HepG2 (cell line): ENCODE data around the gene ARSB. TPM values are rescaled to one million over a fixed set of nuclear protein-coding genes. Genes with fewer than 3 reads are reported as not detected.

Experiments
- ATAC-seq: fragments of 200-7000 bp; cut with Tn5 transposase; 3 replicates; pipeline ENCODE4 v1.9.1; 2020; ENCODE audit warnings: mild to moderate bottlenecking, moderate library complexity
- BruUV-seq: library from RNA; stranded (reverse); fragments of 400-500 nt; replicated peaks from 2 replicates; lab custom pipeline; 2021; lab: Mats Ljungman, UMichigan
- CTCF ChIA-PET: fragments of 300-600 bp; formaldehyde crosslinking; extraction: SDS; loops from one replicate; lab custom pipeline; 2021; ENCODE audit warnings: low total read pairs, inconsistent platforms, low intra/inter-chr PET ratio; lab: Yijun Ruan, JAX
- POLR2A ChIA-PET: fragments of 350-600 bp; sonication (Branson Sonifier 250); formaldehyde crosslinking; loops from one replicate; lab custom pipeline; 2020; ENCODE audit warnings: antibody characterized with exemption, inconsistent platforms; lab: Yijun Ruan, JAX
- DNase-seq: peaks from one replicate; pipeline ENCODE4 v3.0.0-alpha.2; 2015; ENCODE audit warnings: low spot score
- FAIRE-seq: peaks from 3 replicates; lab custom pipeline; 2011; peaks lifted over from hg19 to GRCh38; lab: Jason Lieb, UNC
- H2AFZ ChIP-seq: one replicate; pipeline ENCODE4 v1.6.1; 2011; ENCODE audit warnings: low read length, inconsistent platforms
- H3K27ac ChIP-seq: fragments of 300-600 bp; 3 replicates; pipeline ENCODE4 v1.8.0; 2011; ENCODE audit warnings: mixed run types, mild to moderate bottlenecking, mixed read lengths, low read length, inconsistent platforms; ENCODE audit not compliant: insufficient read depth; ENCODE audit errors: extremely low read length
- H3K27me3 ChIP-seq, 2 experiments: fragments of 200-600 bp in 1 of 2; 2 replicates in 1 of 2; 3 replicates in 1 of 2; pipeline versions ENCODE4 v1.6.0 to v1.8.0; 2011; ENCODE audit warnings: low read length in 2 of 2, mild to moderate bottlenecking in 2 of 2, moderate library complexity in 2 of 2, inconsistent platforms in 1 of 2; ENCODE audit not compliant: insufficient read depth in 2 of 2, control insufficient read depth in 1 of 2
- H3K36me3 ChIP-seq, 2 experiments: fragments of 200-600 bp in 1 of 2; replicated peaks in 1 of 2; 2 replicates in 1 of 2; 3 replicates in 1 of 2; pipeline versions ENCODE4 v1.5.1 to v1.8.0; 2011; ENCODE audit warnings: low read length in 2 of 2, inconsistent platforms in 1 of 2; ENCODE audit not compliant: insufficient read depth in 2 of 2, control insufficient read depth in 1 of 2
- H3K4me1 ChIP-seq: 2 replicates; pipeline ENCODE4 v1.5.1; 2012; ENCODE audit warnings: low read length, inconsistent platforms; ENCODE audit not compliant: insufficient read depth
- H3K4me2 ChIP-seq: 2 replicates; pipeline ENCODE4 v1.6.0; 2011; ENCODE audit warnings: low read depth, low read length, inconsistent platforms
- H3K4me3 ChIP-seq, 3 experiments: fragments of 200-600 bp in 1 of 3; sonication (generic), shearing (Covaris generic) in 1 of 3; replicated peaks in 1 of 3; 2 replicates each; pipeline ENCODE4 v1.5.1; 2011 to 2016; ENCODE audit warnings: low read length in 3 of 3, inconsistent platforms in 2 of 3, low read depth in 2 of 3, mild to moderate bottlenecking in 2 of 3, control low read depth in 1 of 3, mixed read lengths in 1 of 3; ENCODE audit not compliant: insufficient read depth in 1 of 3
- H3K79me2 ChIP-seq: one replicate; pipeline ENCODE4 v1.6.1; 2011; ENCODE audit warnings: low read length, inconsistent platforms; ENCODE audit not compliant: insufficient read depth
- H3K9ac ChIP-seq: 2 replicates; pipeline ENCODE4 v1.6.0; 2011; ENCODE audit warnings: mild to moderate bottlenecking, low read depth, low read length, inconsistent platforms; ENCODE audit not compliant: insufficient read depth
- H3K9me3 ChIP-seq: 2 replicates; pipeline ENCODE4 v1.5.1; 2012; ENCODE audit warnings: mild to moderate bottlenecking, low read length
- H4K20me1 ChIP-seq: 2 replicates; pipeline ENCODE4 v1.6.0; 2011; ENCODE audit warnings: inconsistent platforms, mild to moderate bottlenecking, low read length, moderate library complexity; ENCODE audit not compliant: insufficient read depth
- AKAP8 ChIP-seq: sonication (generic); formaldehyde crosslinking; IDR thresholded peaks from 2 replicates; pipeline ENCODE4 v1.5.1; 2020; ENCODE audit warnings: mild to moderate bottlenecking, missing genetic modification reagents
- DZIP1 ChIP-seq: sonication (generic); formaldehyde crosslinking; IDR thresholded peaks from 2 replicates; pipeline ENCODE4 v1.5.0; 2020; ENCODE audit warnings: mild to moderate bottlenecking, missing genetic modification reagents
- ETV6 ChIP-seq: sonication (generic); formaldehyde crosslinking; conservative IDR thresholded peaks from 2 replicates; pipeline ENCODE4 v1.4.0; 2020; ENCODE audit warnings: missing genetic modification reagents
- FOXO4 ChIP-seq: sonication (generic); formaldehyde crosslinking; conservative IDR thresholded peaks from 2 replicates; pipeline ENCODE4 v1.8.1; 2023; ENCODE audit warnings: missing genetic modification reagents
- HDAC2 ChIP-seq: sonication (generic); formaldehyde crosslinking; IDR thresholded peaks from 2 replicates; pipeline ENCODE4 v1.4.0; 2020; ENCODE audit warnings: missing genetic modification reagents
- HNRNPLL ChIP-seq: fragments of 200-400 bp; formaldehyde crosslinking; IDR thresholded peaks from 2 replicates; pipeline ENCODE4 v1.6.1; 2017; ENCODE audit warnings: mild to moderate bottlenecking, low read depth, low read length; ENCODE audit not compliant: poor library complexity, severe bottlenecking
- JARID2 ChIP-seq: sonication (generic); formaldehyde crosslinking; IDR thresholded peaks from 2 replicates; pipeline ENCODE4 v1.8.1; 2023; ENCODE audit warnings: missing genetic modification reagents, inconsistent platforms; ENCODE audit not compliant: insufficient replicate concordance
- LRRFIP1 ChIP-seq: sonication (generic); formaldehyde crosslinking; conservative IDR thresholded peaks from 2 replicates; pipeline ENCODE4 v1.4.0; 2020; ENCODE audit warnings: missing genetic modification reagents
- MTA3 ChIP-seq: sonication (generic); formaldehyde crosslinking; IDR thresholded peaks from 2 replicates; pipeline ENCODE4 v1.4.0; 2020; ENCODE audit warnings: missing genetic modification reagents
- NFYB ChIP-seq: sonication (generic); formaldehyde crosslinking; IDR thresholded peaks from 2 replicates; pipeline ENCODE4 v1.4.0; 2020; ENCODE audit warnings: missing genetic modification reagents
- POLR2AphosphoS5 ChIP-seq: IDR thresholded peaks from 2 replicates; pipeline ENCODE4 v1.6.1; 2012; ENCODE audit warnings: low read depth, low read length
- RCOR2 ChIP-seq: IDR thresholded peaks from 2 replicates; pipeline ENCODE4 v1.6.1; 2016; ENCODE audit warnings: missing biosample characterization, missing genetic modification reagents
- SRY ChIP-seq: sonication (generic); formaldehyde crosslinking; IDR thresholded peaks from 2 replicates; pipeline ENCODE4 v1.8.0; 2022; ENCODE audit warnings: mild to moderate bottlenecking, missing genetic modification reagents
- ZFYVE20 ChIP-seq: sonication (generic); formaldehyde crosslinking; IDR thresholded peaks from 2 replicates; pipeline ENCODE4 v1.8.0; 2023; ENCODE audit warnings: low read depth, mild to moderate bottlenecking, moderate library complexity, missing genetic modification reagents, borderline replicate concordance
- ZNF136 ChIP-seq: sonication (generic); formaldehyde crosslinking; IDR thresholded peaks from 2 replicates; pipeline ENCODE4 v1.8.1; 2022; ENCODE audit warnings: low read depth, mild to moderate bottlenecking, moderate library complexity, missing genetic modification reagents
- ZNF205 ChIP-seq: IDR thresholded peaks from 2 replicates; pipeline ENCODE4 v1.6.1; 2018; ENCODE audit warnings: missing biosample characterization, missing genetic modification reagents
- ZNF7 ChIP-seq: IDR thresholded peaks from 2 replicates; pipeline ENCODE4 v1.6.1; 2016; ENCODE audit warnings: missing biosample characterization, missing genetic modification reagents
- WGBS: methylation state at CpG from one replicate; pipeline ENCODE4 v1.1.6; 2017; ENCODE audit warnings: low lambda C conversion rate; 5-methylcytosine and 5-hydroxymethylcytosine counted together
- in situ Hi-C: cut with HindIII; loops from 2 replicates; pipeline ENCODE4 v1.10.0; 2017; ENCODE audit warnings: low pct_unique_long_range_greater_than_20kb; ENCODE audit not compliant: extremely low pct_ligation_motif_present
- intact Hi-C: fragments of 100-400 bp; cut with micrococcal nuclease; formaldehyde crosslinking; loops from one replicate; pipeline ENCODE4 v1.10.0; 2022; ENCODE audit not compliant: unreplicated experiment
- polyA plus RNA-seq, 8 experiments: library from polyadenylated mRNA; depleted of rRNA in 3 of 8; stranded (reverse) in 7 of 8; unstranded in 1 of 8; fragments of >200 nt; fragmentation: Illumina TruSeq in 4 of 8; extraction: Trizol in 4 of 8; gene quantifications; 2 replicates each; pipeline versions ENCODE4 v1.2.1 to v1.2.3, GENCODE V29; 2011 to 2016; ENCODE audit warnings: low read depth in 4 of 8, missing spikeins in 1 of 8, mixed read lengths in 1 of 8; ENCODE audit not compliant: insufficient read depth in 1 of 8
- total RNA-seq, 5 experiments: library from RNA; depleted of rRNA; stranded (reverse); fragments of >200 nt; fragmentation: Illumina TruSeq; extraction: Trizol; gene quantifications; 2 replicates each; pipeline ENCODE4 v1.2.3, GENCODE V29; 2016; ENCODE audit warnings: low read depth in 1 of 5

The ARSB gene
- total and polyA plus RNA-seq, 2 of the 13 experiments (the other 11 are each of a cell fraction or from before 2014, with no cell fraction given): 52.6 to 66.4 TPM

GRCh38 chr5:78750281-78750680, 234.8 kb downstream of the ARSB start:
- Histone ChIP-seq H3K27ac (no peak overlapping the region), H3K9ac (no peak overlapping the region), H3K27me3 (peaks cover 2 to 12% of the 10 kb centered on the region in 2 experiments; a peak in 2 of 5 replicates), H3K36me3 (no peaks in the 10 kb centered on the region), H3K4me1 (peaks cover 29% of the 10 kb centered on the region), H2AFZ (no peak overlapping the region), H3K4me3 (no peak overlapping the region), H4K20me1 (no peaks in the 10 kb centered on the region)
- intact Hi-C loops (no loop called here), in situ Hi-C loops (no loop called here)
- no peak for DNase-seq
- ATAC-seq: no peak
- no TSS peak for BruUV-seq
- POLR2A ChIA-PET: no interaction called here
- 19% methylated on average over 2 of the region's 2 CpGs for whole genome bisulfite sequencing
- no peak for TF ChIP-seq POLR2AphosphoS5
- TF ChIP-seq JARID2 (CRISPR knock-in tag): no peak
- no peak for TF ChIP-seq LRRFIP1
- no peak for TF ChIP-seq DZIP1 (CRISPR knock-in tag)
- no peak for TF ChIP-seq SRY (CRISPR knock-in tag)
- TF ChIP-seq ETV6 (CRISPR knock-in tag): no peak
- no peak for TF ChIP-seq HNRNPLL
- no peak for TF ChIP-seq MTA3 (CRISPR knock-in tag)
- no peak for TF ChIP-seq ZNF136 (CRISPR knock-in tag)
- no peak for TF ChIP-seq ZNF7 (CRISPR knock-in tag)
- no peak for TF ChIP-seq FOXO4 (CRISPR knock-in tag)
- no peak for TF ChIP-seq RCOR2 (CRISPR knock-in tag)
- no peak for TF ChIP-seq AKAP8 (CRISPR knock-in tag)
- no peak for TF ChIP-seq HDAC2 (CRISPR knock-in tag)
- no peak for TF ChIP-seq ZNF205 (CRISPR knock-in tag)
- no peak for TF ChIP-seq ZFYVE20 (CRISPR knock-in tag)
- no peak for TF ChIP-seq NFYB
- TF ChIP-seq, all 625 proteins: peak for 0
- no peak overlapping the region for H3K4me2 ChIP-seq
- no peaks in the 10 kb centered on the region for H3K9me3 ChIP-seq
- FAIRE-seq: no peak
- no peaks in the 10 kb centered on the region for H3K79me2 ChIP-seq
- CTCF ChIA-PET: no interaction called here
